Activated B cell treated with CpG ODN at 0.5 μM for 24 hours (primary cell): Measurements from ENCODE around the gene ROBO2. TPM values are rescaled to one million over a fixed set of nuclear protein-coding genes. Genes with fewer than 3 reads are reported as not detected.

Source experiments
- ATAC-seq: fragments of 200-7000 bp; cut with Tn5 transposase; one replicate; pipeline ENCODE4 v1.10.0; 2021; ENCODE audit warnings: low read depth, mild to moderate bottlenecking, moderate library complexity
- CTCF ChIA-PET: fragments of 350-600 bp; sonication (Branson Sonifier 250); formaldehyde crosslinking; loops from one replicate; lab custom pipeline; 2021; ENCODE audit warnings: antibody characterized with exemption; lab: Charles Lee
- POLR2A ChIA-PET: fragments of 350-600 bp; sonication (Branson Sonifier 250); formaldehyde crosslinking; loops from one replicate; lab custom pipeline; 2021; ENCODE audit warnings: antibody characterized with exemption; lab: Charles Lee
- DNase-seq: peaks from one replicate; pipeline ENCODE4 v3.0.0; 2022
- H3K27ac Mint-ChIP-seq: one replicate; pipeline ENCODE4 v1.8.0; 2020; ENCODE audit warnings: mixed read lengths
- H3K27me3 Mint-ChIP-seq: one replicate; pipeline ENCODE4 v1.8.0; 2021; ENCODE audit warnings: mixed read lengths
- H3K36me3 Mint-ChIP-seq: one replicate; pipeline ENCODE4 v1.8.0; 2021; ENCODE audit warnings: low read depth, mixed read lengths
- H3K4me1 Mint-ChIP-seq: one replicate; pipeline ENCODE4 v1.8.0; 2021; ENCODE audit warnings: mixed read lengths
- H3K4me3 Mint-ChIP-seq: one replicate; pipeline ENCODE4 v1.8.0; 2020; ENCODE audit warnings: mild to moderate bottlenecking, mixed read lengths
- H3K9me3 Mint-ChIP-seq: one replicate; pipeline ENCODE4 v1.8.0; 2020; ENCODE audit warnings: mixed read lengths
- CTCF ChIP-seq: fragments of 200-600 bp; IDR thresholded peaks from one replicate; pipeline ENCODE4 v1.8.0; 2022; ENCODE audit warnings: antibody characterized with exemption, mild to moderate bottlenecking
- intact Hi-C: fragments of 100-400 bp; cut with micrococcal nuclease; formaldehyde crosslinking; loops from one replicate; pipeline ENCODE4 v1.15.1; 2024
- total RNA-seq: library from RNA; stranded (reverse); gene quantifications from 2 replicates; pipeline ENCODE4 v1.2.3, GENCODE V29; 2022

ROBO2 gene
- total RNA-seq, 1 donor from 2014 or later: not detected

- no peak for TF ChIP-seq CTCF
- ATAC-seq: no peak
Measured at GRCh38 chr3:77254967-77255831, 215.3 kb downstream of the ROBO2 start.

GRCh38 chr3:77256584-77257503 lies 216.9 kb downstream of the ROBO2 start:
- DNase-seq (no peak), ATAC-seq (no peak)
- H3K27ac Mint-ChIP-seq: no peak overlapping the region
- intact Hi-C loops: no loop called here
- no peak for TF ChIP-seq CTCF
- ChIA-PET POLR2A (no interaction called here), CTCF (no interaction called here)
- no peaks in the 10 kb centered on the region for H3K36me3 Mint-ChIP-seq
- no peaks in the 10 kb centered on the region for H3K27me3 Mint-ChIP-seq
- no peak overlapping the region for H3K4me3 Mint-ChIP-seq
- no peaks in the 10 kb centered on the region for H3K4me1 Mint-ChIP-seq
- H3K9me3 Mint-ChIP-seq: peaks cover 3% of the 10 kb centered on the region

More at GRCh38 chr3:77254967-77255831, 215.3 kb downstream of the ROBO2 start:
- CTCF ChIA-PET: no interaction called here
- H3K4me3 Mint-ChIP-seq: no peak overlapping the region
- no peaks in the 10 kb centered on the region for H3K27me3 Mint-ChIP-seq
- POLR2A ChIA-PET: no interaction called here
- no peaks in the 10 kb centered on the region for H3K4me1 Mint-ChIP-seq
- peaks cover 5% of the 10 kb centered on the region for H3K9me3 Mint-ChIP-seq
- DNase-seq: no peak
- no peak overlapping the region for H3K27ac Mint-ChIP-seq
- intact Hi-C loops: no loop called here
- no peaks in the 10 kb centered on the region for H3K36me3 Mint-ChIP-seq

- DNase-seq (no peak), ATAC-seq (no peak)
- no peak overlapping the region for H3K4me3 Mint-ChIP-seq
- intact Hi-C loops: no loop called here
- POLR2A ChIA-PET: no interaction called here
- no peaks in the 10 kb centered on the region for H3K9me3 Mint-ChIP-seq
- no peak for TF ChIP-seq CTCF
- H3K36me3 Mint-ChIP-seq: no peaks in the 10 kb centered on the region
- H3K27me3 Mint-ChIP-seq: no peaks in the 10 kb centered on the region
- H3K4me1 Mint-ChIP-seq: no peaks in the 10 kb centered on the region
- H3K27ac Mint-ChIP-seq: no peak overlapping the region
- CTCF ChIA-PET: no interaction called here
Measured at GRCh38 chr3:77259694-77260093, 219.8 kb downstream of the ROBO2 start.

- POLR2A ChIA-PET: no interaction called here
- Mint-ChIP-seq H3K4me1 (no peaks in the 10 kb centered on the region), H3K27ac (no peak overlapping the region), H3K9me3 (peaks cover 2% of the 10 kb centered on the region), H3K4me3 (no peak overlapping the region), H3K36me3 (no peaks in the 10 kb centered on the region), H3K27me3 (no peaks in the 10 kb centered on the region)
- CTCF ChIA-PET: no interaction called here
- ATAC-seq (no peak), DNase-seq (no peak)
- intact Hi-C loops: no loop called here
- TF ChIP-seq CTCF: no peak
Measured at GRCh38 chr3:77262361-77262760, 222.5 kb downstream of the ROBO2 start.

- no peak for DNase-seq
- ChIA-PET CTCF (no interaction called here), POLR2A (no interaction called here)
- intact Hi-C loops: no loop called here
- TF ChIP-seq CTCF: no peak
- Mint-ChIP-seq H3K36me3 (no peaks in the 10 kb centered on the region), H3K27ac (no peak overlapping the region), H3K4me3 (no peak overlapping the region), H3K27me3 (no peaks in the 10 kb centered on the region), H3K4me1 (no peaks in the 10 kb centered on the region), H3K9me3 (peaks cover 4% of the 10 kb centered on the region)
- no peak for ATAC-seq
Measured at GRCh38 chr3:77267589-77267988, 227.7 kb downstream of the ROBO2 start.
